Activated effector memory CD4-positive, alpha-beta T cell treated with Interleukin-2 at 50 U/mL for 16 hours (primary cell): ENCODE measurements around the gene GNG13.
"Not testable (repeated sequence)": the region's sequence is repeated elsewhere in the genome, so short reads cannot be mapped to it uniquely, and the experiment has no call there.

Experiments
- DNase-seq: peaks from one replicate; pipeline ENCODE4 v3.0.0-alpha.2; 2020

Gene GNG13

DNA sequence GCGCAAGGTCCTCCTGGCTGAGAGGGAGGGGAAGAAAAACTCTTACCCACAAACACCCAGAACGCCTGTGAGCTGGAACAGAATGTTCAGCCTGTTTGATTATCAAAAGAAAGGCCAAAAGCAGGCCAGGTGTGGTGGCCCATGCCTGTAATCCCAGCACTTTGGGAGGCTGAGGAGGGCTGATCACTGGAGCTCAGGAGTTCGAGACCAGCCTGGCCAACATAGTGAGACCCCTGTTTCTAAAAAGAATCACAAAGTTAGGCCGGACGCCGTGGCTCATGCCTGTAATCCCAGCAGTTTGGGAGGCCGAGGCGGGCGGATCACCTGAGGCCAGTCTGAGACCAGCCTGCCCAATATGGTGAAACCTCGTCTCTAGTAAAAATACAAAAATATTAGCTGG lies 24.2 kb downstream of the GNG13 start:
- DNase-seq = not testable (repeated sequence)

DNA sequence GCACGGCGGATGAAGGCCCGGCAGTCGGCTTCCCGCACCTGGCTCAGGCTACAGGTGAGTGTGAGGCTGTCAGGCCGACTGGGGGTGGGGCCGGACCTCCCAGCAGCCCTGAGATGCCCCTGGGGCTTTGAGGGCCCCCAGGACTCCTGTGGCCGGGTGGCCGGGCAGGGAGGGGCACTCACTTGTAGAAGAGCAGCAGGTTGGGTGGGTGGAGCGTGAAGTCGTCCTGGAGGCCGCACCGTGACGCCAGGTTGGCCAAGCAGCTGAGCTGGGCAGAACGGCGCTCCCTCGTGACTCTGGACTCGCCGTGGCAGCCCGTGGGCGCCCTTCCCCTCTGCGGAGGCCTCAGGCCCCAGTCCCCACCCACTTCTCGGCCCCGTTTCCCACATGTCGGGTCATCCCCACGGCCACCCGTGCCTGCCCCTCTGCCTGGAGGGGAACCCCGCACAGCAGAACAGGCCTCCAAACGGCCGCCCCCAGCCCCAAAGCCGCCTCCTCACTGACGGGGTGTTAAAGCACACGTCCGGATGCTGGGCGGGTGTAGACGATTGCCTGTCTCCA lies 25.2 kb downstream of the GNG13 start:
- DNase-seq = no peak

DNA sequence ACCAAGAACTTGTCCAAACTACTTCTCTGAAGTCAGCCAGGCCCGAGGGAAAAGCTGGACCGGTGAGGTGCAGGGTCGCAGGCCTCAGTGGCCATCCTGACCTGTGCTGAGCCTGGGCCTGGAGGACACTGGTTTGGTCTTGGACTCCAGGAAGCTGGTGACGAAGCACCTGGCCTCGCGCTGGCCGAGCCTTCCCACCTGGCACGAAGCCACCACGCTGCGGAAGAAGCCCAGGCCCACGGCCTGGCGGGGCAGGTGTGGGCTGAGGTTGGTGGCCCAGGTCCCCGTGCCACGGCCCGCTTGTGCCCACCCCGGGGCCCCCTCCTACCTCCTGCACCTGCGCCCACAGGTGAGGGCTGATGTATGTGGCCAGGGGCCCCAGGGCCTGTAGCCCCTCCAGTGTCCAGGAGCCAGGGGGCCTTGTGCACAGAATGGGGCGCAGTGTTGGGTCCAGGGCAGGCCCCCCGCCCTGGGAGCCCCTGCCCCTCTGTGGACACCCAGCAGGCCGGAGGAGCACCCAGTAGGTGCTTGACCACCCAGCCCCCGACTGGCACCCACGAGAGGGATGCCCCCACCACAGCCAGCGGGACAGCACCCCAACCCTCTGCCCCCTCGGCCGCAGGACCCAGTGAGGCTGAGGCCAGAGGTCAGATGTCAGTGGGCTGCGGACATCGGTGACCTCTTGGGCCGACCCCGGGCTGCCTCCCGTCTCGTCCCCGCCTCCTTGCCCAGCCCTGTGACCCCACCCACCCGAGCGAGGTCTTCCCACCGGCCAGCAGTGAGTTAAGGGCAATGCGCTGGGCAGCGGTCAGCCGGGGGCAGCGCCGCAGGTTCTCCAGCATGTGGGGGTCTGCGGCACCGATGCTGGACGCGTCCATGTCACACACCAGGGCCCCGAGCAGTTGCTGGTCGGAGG lies 26.2 kb downstream of the GNG13 start:
- DNase-seq = no peak

DNA sequence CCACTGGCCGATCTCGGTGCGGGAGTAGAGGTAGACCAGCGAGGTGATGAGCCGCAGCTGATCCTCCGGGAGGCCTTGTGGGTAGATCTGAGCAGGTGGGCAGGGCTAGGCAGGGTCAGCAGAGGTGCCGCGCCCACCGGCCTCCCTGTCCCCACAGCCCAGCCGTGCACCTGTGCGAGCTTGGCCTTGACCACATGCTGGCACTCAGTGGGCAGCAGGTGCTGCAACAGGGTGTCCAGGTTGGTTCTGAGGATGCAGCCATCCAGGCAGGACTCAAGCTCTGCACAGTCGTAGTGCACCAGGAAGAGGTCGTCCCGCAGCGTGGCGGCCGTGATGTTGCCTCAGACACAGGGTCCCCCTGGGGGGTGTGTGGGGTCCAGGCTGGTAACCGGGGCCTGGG lies 27.6 kb downstream of the GNG13 start:
- no peak for DNase-seq

DNA sequence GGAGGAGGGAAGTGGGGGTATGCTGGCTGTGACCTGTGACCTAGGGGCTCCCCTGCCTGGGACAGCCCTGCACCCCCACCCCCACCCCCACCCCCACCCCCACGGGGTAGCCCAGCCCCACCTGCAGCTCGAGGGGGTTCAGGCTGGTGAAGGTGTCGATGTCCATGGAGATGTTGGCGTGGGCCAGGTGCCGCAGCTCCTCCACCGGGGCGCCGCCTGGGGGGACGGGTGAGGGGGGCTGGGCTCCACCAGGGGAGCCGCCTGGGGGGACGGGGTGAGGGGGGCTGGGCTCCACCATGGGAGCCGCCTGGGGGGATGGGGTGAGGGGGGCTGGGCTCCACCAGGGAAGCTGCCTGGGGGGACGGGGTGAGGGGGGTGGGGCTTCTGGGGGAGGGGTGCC lies 30.1 kb downstream of the GNG13 start:
- no peak for DNase-seq

DNA sequence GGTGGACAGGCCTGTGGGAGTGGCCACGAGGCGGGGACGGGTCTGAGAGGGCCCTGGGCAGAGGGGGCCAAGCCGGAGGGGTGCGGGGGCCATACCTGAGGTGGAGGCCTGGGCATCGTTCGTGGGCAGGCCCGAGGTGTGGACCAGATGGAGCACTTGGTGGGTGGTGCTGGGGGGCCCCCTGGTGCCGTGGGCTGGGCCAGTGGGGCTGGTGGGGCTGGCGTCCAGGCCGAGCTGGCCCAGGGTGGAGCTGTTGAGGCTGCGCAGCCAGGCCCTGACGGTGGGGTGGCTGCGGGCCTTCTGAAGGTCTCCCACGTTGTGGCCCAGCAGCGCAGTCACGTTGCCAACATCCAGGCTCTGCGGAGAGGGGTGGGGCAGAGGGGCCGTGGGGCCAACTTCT lies 30.6 kb downstream of the GNG13 start:
- no peak for DNase-seq

DNA sequence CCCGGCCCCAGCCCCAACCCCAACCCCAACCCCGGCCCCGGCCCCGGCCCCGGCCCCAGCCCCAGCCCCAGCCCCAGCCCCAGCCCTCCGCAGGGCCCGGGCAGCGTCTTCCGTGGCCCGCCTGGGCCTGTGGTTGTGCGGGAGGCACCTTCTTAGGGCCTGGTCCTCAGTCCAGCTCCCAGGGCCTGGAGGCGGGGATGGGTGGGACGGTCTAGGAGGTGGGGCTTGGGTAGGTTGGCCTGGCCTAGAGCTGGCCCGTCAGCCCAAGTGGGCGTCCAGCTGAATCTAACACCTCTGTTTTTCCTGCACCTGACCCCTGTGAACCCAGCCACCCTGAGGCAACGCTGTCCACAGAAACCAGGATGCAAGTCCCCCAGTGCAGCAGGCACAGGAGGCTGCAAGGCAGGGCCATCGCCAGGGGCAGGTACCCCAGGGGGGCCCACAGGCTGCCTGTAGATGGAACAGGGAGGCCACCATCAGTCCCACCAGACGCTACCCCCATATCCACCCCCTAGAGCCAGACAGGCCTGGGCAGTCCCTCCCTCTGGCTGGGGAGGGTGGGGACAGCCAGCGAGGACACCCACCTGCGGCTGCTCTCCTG lies 31.2 kb downstream of the GNG13 start:
- DNase-seq = no peak

DNA sequence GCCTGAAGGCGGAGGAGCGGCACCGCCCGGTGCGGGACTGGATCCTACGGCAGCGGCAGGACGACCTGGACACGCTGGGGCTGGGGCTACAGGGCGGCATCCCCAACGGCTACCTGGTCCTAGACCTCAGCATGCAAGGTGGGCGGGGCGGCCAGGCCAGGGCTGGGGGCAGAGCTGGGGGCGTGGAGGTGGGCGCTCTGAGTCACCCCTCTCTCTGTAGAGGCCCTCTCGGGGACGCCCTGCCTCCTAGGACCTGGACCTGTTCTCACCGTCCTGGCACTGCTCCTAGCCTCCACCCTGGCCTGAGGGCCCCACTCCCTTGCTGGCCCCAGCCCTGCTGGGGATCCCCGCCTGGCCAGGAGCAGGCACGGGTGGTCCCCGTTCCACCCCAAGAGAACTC lies 32.1 kb downstream of the GNG13 start:
- DNase-seq = no peak

DNA sequence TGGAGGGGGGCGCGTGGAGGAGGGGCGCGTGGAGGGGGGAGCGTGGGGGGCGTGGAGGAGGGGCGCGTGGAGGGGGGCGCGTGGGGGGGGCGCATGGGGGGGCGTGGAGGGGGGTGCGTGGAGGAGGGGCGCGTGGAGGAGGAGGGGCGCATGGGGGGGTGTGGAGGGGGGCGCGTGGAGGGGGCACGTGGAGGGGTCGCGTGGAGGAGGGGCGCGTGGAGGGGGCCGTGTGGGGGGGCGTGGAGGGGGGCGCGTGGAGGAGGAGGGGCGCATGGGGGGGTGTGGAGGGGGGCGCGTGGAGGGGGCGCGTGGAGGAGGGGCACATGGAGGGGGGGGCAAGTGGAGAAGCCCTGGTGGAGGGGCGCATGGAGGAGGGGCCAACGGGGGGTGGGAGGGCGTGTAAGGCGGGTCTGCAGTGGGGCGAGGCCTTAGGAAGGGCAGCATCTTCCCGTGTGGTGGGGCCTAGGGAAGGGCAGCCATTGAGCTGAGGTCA lies 32.7 kb downstream of the GNG13 start:
- DNase-seq = no peak

DNA sequence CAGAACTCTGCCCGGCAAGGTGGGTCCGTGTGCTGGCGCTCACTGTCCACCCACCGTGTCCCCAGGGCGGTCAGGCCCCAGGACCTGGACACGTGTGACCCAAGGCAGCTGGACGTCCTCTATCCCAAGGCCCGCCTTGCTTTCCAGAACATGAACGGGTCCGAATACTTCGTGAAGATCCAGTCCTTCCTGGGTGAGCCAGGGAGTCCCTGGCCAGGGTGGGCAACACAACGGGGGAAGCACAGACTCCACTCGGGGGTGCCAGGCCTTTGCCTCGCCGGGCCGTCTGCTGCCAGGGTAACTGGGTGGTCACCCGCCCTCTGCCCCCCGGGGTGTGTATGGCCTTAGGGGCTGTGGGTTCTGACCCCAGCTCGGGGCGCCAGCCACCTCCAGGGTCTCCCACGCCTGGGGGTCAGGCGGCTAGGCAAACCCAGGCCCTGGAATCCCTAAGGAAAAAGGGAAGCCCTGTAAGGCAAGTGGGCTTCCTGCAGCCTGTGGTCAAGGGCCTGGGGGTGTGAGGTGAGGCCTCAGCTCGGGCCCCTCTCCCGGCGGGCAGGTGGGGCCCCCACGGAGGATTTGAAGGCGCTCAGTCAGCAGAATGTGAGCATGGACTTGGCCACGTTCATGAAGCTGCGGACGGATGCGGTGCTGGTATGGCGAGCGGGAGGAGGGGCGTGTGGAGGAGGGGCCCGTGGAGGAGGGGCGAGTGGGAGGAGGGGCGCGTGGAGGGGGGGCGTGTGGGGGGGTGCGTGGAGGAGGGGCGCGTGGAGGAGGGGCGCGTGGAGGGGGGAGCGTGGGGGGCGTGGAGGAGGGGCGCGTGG lies 33.5 kb downstream of the GNG13 start:
- no peak for DNase-seq

DNA sequence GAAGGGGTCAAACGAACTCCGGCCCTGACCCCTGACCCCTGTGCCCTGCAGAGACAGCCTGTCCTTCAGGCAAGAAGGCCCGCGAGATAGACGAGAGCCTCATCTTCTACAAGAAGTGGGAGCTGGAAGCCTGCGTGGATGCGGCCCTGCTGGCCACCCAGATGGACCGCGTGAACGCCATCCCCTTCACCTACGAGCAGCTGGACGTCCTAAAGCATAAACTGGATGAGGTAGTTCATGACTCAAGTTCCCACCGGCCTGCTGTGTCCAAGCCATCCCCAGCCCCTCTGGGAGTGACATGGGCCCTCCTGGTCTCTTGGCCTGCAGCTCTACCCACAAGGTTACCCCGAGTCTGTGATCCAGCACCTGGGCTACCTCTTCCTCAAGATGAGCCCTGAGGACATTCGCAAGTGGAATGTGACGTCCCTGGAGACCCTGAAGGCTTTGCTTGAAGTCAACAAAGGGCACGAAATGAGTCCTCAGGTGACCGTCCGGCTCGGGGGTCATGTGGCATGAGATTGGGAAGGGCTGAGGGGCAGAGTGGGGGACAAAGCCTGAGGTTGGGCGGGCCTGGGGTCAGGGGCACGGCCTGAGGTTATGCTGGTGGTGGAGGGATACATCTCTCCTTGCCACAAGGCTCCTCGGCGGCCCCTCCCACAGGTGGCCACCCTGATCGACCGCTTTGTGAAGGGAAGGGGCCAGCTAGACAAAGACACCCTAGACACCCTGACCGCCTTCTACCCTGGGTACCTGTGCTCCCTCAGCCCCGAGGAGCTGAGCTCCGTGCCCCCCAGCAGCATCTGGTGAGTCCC lies 34.3 kb downstream of the GNG13 start:
- DNase-seq = no peak

DNA sequence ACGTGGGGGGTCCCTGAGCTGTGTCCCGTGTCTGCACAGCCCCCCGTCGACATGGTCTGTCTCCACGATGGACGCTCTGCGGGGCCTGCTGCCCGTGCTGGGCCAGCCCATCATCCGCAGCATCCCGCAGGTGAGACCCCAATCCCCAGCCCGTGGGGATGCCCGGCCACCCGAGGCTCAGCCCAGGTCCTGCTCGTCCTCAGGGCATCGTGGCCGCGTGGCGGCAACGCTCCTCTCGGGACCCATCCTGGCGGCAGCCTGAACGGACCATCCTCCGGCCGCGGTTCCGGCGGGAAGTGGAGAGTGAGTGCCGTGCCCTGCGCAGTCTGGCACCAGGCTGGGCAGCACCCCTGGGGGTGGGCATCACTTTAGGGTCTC lies 35.1 kb downstream of the GNG13 start:
- no peak for DNase-seq

DNA sequence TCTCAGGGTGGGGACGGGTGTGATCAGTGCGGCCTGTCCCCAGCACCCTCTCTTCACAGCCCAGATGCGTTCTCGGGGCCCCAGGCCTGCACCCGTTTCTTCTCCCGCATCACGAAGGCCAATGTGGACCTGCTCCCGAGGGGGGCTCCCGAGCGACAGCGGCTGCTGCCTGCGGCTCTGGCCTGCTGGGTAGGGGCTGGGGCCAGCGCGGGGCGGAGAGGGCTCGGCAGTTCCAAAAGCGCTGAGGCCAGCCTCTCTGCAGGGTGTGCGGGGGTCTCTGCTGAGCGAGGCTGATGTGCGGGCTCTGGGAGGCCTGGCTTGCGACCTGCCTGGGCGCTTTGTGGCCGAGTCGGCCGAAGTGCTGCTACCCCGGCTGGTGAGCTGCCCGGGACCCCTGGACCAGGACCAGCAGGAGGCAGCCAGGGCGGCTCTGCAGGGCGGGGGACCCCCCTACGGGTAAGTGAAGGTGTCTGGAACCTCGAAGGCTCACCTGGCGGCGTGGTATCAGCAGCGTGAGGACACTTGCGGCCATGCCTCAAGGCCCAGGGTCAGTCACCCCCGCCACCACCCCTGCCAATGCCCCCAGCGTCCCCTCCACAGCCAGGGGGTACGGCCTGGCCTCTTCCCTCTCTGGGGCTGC lies 35.6 kb downstream of the GNG13 start:
- no peak for DNase-seq

DNA sequence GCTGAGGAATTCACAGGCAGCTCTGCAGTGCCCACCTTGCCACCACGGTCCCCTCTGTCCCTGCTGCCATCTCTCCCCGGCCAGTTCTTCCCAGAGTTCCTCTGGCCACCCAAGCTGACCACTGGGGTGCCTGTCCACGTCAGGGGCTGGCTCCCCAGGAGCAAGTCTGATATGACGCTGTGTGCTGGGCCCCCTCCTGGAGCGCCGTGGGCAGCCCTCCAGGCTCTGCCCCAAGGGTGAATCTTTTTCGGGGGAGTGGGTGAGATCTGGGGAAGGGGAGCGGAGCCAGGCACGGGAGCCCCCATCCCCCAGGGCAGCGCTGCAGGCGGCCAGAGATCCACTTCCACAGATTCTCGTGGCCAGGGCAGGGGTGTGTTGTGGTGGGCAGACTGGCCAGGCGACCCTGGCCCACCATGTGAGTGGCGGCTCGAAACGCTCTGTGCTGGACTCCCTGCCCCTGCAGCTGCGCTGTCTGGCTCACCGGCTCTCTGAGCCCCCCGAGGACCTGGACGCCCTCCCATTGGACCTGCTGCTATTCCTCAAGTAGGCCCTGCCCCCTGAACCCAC lies 36.3 kb downstream of the GNG13 start:
- no peak for DNase-seq

DNA sequence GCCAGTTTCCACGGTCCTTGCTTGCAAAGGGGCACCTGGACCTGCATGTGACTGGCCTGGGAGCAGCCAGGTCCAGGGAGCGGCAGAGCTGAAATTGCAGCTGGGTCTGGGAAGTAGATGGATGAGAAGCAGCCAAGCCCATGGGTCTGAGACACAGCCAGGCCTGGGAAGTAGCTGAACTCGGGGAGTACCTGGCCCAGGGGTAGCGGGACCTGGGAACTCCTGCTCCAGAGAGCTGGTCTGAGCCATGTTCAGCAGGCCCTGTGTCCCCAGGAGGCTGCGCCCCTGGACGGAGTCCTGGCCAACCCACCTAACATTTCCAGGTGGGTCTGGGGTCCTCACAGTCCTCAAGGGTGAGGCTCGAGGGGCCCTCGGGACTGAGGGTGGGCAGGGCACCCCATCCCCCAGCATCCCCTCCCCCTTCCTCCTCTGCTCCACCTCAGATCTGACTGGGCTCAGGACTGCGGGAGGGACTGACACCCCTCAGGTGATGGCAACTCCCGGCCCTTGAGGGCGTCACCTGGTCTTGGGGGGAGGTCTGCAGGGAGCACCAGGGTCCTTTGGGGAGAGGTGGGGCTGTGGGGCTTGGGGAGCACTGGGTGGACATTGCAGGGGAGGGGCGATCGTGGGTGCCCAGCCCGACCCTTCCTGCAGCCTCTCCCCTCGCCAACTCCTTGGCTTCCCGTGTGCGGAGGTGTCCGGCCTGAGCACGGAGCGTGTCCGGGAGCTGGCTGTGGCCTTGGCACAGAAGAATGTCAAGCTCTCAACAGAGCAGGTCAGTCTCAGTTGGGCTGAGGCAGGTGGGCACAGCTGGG lies 37.0 kb downstream of the GNG13 start:
- DNase-seq = no peak

DNA sequence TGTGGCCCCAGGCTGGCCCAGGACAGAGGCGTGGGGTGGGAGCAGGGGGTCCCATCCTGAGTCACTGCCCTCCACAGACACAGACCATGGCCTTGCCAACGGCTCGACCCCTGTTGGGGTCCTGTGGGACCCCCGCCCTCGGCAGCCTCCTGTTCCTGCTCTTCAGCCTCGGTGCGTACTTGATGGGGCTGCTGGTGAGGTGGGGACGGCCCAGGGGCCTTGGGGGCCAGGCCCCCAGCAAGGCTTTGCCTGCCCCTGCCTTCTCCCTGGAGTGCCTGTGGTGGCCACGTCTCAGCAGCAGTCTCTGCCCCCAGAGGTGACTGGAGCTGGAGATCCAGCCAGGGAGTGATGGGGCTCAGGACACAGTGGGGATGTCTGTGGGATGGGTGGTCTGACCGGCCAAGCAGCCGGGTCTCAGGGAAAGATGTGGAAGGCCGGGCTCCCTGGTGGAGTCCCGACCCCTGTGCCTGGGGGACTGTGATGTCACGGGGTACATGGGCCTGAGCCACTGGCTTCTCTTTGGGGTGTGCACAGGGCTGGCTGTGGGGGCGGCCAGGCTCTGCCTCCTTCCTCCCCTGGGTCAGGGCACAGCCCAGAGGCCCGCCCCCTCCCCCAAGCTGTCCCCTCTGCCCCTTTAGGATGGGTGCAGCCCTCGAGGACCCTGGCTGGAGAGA lies 37.8 kb downstream of the GNG13 start:
- DNase-seq = no peak

DNA sequence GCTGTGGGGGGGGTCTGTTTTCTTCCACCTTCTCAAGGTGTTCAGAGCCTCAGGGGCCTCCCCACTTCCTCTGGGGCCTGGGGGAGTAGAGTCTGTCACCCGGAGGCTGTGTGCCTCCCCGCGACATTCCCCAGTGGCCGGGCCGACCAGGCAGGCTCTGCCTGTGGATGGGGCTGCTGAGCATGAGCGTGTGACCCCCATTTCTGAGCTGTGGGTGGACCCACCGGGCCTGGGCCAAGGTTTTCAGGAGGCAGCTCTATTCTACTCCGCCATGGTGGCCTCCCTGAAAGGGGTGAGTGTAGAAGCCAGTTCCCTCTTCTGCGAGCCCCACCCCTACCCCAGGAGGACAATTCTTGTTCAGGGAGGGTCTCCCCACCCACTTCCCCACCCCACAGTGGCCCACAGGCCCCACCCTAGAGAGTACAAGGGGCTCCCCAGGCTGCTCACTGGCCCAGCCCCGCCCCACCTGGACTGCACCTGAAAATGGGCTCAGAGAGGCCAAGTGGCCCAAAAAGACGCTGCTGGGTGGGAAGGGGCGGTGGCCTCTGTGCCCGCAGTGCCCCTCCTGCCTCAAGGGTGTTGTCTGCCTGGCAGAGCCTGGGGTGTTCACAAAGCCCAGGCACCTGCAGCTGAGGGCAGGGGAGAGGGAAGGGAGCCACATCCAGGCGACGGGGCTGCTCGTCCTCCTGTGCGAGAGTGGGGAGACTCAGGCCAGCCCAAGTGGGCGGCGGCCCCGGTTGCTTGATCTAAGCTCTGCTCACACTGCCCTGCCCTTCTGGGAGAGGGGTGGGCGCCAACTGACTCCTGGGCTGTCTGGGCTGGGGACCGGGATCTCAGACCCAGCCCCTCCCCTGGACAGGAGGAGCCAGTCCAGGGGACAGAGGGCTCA lies 38.7 kb downstream of the GNG13 start:
- no peak for DNase-seq

DNA sequence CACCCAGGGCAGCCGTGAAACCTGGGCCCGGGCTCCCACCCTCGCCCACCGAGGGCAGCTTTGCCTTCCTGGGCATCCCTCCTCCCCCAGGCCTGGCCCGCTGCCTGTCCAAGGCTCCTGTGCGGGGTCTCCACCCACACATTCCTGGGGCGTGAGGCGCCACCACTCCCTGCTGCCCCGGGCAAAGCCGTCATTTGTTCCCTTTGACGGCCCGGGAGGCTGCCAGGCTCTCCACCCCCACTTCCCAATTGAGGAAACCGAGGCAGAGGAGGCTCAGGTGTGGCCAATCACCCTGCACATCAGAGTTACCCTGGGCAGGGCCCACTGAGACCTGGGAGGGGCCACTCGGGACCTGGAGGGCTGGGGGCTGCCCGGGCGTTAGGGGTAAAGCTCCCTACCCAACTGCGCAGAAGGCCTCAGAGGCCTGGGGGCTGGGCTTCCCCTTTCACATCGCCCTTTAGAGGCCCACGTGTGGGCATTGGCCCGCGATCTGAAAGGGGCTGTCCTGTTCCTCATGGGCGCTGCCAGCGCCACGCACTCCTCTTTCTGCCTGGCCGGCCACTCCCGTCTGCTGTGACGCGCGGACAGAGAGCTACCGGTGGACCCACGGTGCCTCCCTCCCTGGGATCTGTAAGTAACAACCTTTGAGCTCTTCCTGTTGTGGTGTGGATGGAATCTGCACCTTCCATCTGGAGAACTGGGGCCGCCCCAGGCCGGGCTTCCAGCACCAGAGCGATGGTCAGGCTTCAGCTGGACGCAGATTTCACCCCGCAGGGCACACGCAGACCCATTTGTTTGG lies 39.8 kb downstream of the GNG13 start, which contains the start of gene MSLN:
Gene MSLN (plus strand): TSS at position 190 of the 799 bp plus-strand sequence. CDS start 1,947 bp downstream, outside the sequence.
- DNase-seq = no peak
